Omental fat pad (tissue), 4 donors: Measurements from ENCODE around the gene ADAMTS4. TPM values are rescaled to one million over a fixed set of nuclear protein-coding genes. Genes with fewer than 3 reads are reported as not detected.
"Not testable (repeated sequence)": the region's sequence is repeated elsewhere in the genome, so short reads cannot be mapped to it uniquely, and the experiment has no call there.

Experiments
- ATAC-seq: fragments of 150-250 bp; one replicate; pipeline ENCODE4 v1.9.1; 2016; ENCODE audit warnings: mild to moderate bottlenecking, moderate library complexity; ENCODE audit not compliant: low FRiP score
- DNase-seq: peaks from one replicate; pipeline ENCODE4 v3.0.0-alpha.2; 2019; ENCODE audit warnings: low spot score
- total RNA-seq, 4 donors: library from RNA; depleted of rRNA; stranded (reverse); fragments of >200 nt; gene quantifications; one replicate each; pipeline ENCODE4 v1.1.0, GENCODE V29; 2016
- TF ChIP-seq, protein P1 (sequence below), 3 donors: fragments of 450-650 bp; IDR thresholded peaks; one replicate each; pipeline ENCODE4 v1.5.1; 2016 to 2017; ENCODE audit warnings: antibody characterized with exemption in 3 of 3, mild to moderate bottlenecking in 3 of 3, moderate library complexity in 2 of 3

Gene ADAMTS4
- total RNA-seq, 4 donors from 2014 or later: 38.5 to 238 (median 121) TPM

DNA sequence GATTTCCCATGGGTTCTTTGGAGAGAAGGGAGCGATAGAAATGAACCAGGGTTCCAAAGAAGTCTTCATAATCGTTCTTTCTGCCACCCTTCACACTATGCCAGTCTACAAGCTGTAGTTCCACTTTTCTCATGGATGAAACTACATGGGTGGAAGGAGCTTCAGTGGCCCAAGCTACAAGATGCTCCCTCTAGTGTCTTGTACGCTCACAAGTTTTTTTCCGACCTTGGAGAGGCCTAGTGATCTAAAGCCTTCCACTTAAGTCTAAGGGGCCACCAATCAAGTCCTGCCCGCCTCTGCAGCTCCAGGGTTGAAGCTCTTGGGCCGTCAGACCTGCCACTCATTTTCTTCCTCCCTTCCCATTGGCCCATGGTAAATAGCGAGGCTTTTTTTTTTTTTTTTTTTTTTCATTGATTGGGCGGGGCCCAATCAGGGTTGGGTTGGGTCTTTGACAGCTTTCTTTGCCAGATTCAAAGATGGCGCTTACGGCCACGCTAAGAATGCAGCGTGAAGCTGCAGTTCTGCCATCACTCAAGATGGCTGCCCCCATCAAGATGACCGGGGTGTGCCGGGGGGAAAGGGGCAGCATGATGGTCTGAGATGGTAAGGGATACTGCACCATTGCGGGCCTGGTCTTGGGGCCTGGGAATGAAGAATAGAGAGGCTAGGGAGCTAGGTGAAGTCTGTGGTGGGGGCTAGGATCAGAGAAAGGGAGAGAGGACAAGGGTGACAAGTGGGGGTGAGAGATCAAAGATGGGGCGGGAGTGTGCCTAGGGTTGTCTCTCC, 26.9 kb upstream of the ADAMTS4 start, which contains the start of gene TOMM40L:
TSS of gene TOMM40L (plus strand) at position 527 of the 786 bp plus-strand sequence. CDS start 430 bp downstream, outside the sequence.
- TF ChIP-seq, protein P1, sequence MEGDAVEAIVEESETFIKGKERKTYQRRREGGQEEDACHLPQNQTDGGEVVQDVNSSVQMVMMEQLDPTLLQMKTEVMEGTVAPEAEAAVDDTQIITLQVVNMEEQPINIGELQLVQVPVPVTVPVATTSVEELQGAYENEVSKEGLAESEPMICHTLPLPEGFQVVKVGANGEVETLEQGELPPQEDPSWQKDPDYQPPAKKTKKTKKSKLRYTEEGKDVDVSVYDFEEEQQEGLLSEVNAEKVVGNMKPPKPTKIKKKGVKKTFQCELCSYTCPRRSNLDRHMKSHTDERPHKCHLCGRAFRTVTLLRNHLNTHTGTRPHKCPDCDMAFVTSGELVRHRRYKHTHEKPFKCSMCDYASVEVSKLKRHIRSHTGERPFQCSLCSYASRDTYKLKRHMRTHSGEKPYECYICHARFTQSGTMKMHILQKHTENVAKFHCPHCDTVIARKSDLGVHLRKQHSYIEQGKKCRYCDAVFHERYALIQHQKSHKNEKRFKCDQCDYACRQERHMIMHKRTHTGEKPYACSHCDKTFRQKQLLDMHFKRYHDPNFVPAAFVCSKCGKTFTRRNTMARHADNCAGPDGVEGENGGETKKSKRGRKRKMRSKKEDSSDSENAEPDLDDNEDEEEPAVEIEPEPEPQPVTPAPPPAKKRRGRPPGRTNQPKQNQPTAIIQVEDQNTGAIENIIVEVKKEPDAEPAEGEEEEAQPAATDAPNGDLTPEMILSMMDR (IDR thresholded peaks at IDR 0.05): no peak
- ATAC-seq (peak; percentile 96), DNase-seq (peak; percentile 76)

GRCh38 chr1:161225178-161225533, 26.3 kb upstream of the ADAMTS4 start:
- TF ChIP-seq, protein P1 (IDR thresholded peaks at IDR 0.05): no peak
- no peak for DNase-seq
- ATAC-seq: peak; percentile 1

DNA sequence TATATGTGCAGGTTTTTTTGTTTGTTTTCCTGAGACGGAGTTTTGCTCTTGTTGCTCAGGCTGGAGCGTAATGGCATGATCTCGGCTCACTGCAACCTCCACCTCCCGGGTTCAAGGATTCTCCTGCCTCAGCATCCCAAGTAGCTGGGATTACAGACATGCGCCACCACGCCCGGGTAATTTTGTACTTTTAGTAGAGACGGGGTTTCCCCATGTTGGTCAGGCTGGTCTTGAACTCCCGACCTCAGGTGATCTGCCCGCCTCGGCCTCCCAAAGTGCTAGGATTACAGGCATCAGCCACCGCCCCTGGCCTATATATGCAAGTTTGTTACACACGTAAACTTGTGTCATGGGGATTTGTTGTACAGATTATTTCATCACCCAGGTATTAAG, 25.8 kb upstream of the ADAMTS4 start:
- not testable (repeated sequence) for ATAC-seq, DNase-seq

DNA sequence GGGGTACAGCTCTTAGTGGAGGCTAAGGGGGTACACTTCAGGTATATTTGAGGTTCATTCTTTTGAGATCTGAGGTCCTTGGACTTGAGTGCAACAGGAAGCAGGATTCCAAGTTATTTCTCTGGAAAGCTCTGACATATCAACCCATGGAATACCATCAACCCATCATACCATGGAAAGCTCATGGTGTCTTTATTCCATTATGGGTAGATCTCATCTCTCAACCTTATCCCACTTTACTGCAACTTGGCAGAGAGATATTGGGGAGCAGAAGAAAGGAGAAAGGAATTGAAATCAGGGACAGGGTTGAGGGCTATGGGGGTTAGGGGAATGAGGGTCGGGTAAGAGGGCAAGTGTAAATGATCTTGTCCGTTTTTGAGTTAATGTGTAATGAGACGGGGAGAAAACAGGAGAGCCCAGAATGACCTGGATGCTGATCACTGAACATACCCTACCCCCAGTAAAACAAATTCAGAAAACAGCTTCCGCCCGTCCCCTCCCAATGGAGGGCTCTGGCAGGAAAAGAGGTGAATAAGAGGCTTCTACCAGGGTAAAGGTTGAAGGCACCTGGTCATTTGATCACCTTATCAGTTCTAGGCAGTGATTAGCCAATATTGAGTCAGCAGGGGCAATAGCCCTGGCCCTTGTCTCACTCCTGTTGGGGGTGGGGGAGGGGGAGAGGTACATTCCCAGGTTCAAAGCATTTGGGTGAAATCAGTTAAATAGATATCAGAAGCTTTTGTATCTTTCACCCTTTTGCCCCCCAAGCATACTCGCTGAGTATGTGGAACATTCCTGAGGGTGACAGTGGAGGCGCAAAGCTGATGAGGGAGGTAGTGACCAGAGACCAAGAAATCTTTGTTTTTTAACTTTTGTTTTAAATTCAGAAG, 25.2 kb upstream of the ADAMTS4 start:
- TF ChIP-seq, protein P1 (IDR thresholded peaks at IDR 0.05): no peak
- ATAC-seq: no peak
- no peak for DNase-seq

- ATAC-seq (no peak), DNase-seq (no peak)
- TF ChIP-seq, protein P1 (IDR thresholded peaks at IDR 0.05): no peak
These were observed 23.5 kb upstream of the ADAMTS4 start for GRCh38 chr1:161222175-161223019.

- TF ChIP-seq, protein P1 (IDR thresholded peaks at IDR 0.05): no peak
- ATAC-seq: no peak
- no peak for DNase-seq
These were observed 21.1 kb upstream of the ADAMTS4 start for GRCh38 chr1:161220002-161220401.
